Measurements from ENCODE around the gene DIPK2B.

DNA sequence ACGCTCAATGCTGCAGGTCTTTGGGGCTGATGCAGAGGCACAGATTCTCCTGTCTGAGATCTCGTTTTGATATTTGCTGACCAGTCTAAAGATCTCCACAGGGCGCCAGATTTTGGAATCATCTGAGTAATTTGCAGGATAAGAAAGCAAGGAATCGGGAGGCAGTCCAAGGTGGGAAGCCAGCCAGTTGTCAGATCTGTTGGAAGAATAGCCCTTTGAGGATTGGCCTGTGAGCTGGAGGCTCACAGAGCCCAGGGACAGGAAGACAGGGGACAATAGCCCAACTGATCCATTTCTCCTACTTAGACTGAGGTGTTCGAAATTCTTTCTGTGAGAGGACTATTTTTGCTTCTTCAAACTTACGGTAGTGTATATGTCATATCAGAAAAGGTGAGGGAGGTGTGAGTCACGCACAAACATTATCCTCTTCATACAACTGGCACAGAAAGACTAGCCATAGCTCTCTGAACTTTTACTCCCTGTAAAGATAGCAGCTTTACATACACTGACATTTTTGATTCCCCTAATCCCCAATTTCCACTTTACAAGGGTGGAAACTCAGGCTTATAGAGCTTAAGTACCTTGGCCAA, 8.8 kb downstream of the DIPK2B start:
- TF ChIP-seq RFX5 (IDR thresholded peaks at IDR 0.05; ENCODE audit: low read depth, low read length) (no peak), MYC (IDR thresholded peaks at IDR 0.05; ENCODE audit: insufficient read depth, insufficient read length, insufficient replicate concordance, low read length, severe bottlenecking) (no peak), POLR2A (IDR thresholded peaks at IDR 0.05; ENCODE audit: low read depth, low read length) (no peak)
- TF ChIP-seq, protein P1, sequence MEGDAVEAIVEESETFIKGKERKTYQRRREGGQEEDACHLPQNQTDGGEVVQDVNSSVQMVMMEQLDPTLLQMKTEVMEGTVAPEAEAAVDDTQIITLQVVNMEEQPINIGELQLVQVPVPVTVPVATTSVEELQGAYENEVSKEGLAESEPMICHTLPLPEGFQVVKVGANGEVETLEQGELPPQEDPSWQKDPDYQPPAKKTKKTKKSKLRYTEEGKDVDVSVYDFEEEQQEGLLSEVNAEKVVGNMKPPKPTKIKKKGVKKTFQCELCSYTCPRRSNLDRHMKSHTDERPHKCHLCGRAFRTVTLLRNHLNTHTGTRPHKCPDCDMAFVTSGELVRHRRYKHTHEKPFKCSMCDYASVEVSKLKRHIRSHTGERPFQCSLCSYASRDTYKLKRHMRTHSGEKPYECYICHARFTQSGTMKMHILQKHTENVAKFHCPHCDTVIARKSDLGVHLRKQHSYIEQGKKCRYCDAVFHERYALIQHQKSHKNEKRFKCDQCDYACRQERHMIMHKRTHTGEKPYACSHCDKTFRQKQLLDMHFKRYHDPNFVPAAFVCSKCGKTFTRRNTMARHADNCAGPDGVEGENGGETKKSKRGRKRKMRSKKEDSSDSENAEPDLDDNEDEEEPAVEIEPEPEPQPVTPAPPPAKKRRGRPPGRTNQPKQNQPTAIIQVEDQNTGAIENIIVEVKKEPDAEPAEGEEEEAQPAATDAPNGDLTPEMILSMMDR (IDR thresholded peaks at IDR 0.05 in 2 of 3, conservative IDR thresholded peaks at IDR 0.05 in 1 of 3; ENCODE audit: control insufficient read depth in 2 of 3, extremely low read depth in 1 of 3, insufficient read depth in 1 of 3, low read depth in 3 of 3, low read length in 3 of 3), result no peak

All from GM12878 (cell line).